Stimulated activated naive CD4-positive, alpha-beta T cell treated with Interleukin-2 at 50 U/mL for 16 hours (primary cell): ENCODE results near the gene EMX2.

Experiments
- DNase-seq: peaks from one replicate; lab custom pipeline; 2025; lab: John Stamatoyannopoulos, UW

Gene EMX2

DNA sequence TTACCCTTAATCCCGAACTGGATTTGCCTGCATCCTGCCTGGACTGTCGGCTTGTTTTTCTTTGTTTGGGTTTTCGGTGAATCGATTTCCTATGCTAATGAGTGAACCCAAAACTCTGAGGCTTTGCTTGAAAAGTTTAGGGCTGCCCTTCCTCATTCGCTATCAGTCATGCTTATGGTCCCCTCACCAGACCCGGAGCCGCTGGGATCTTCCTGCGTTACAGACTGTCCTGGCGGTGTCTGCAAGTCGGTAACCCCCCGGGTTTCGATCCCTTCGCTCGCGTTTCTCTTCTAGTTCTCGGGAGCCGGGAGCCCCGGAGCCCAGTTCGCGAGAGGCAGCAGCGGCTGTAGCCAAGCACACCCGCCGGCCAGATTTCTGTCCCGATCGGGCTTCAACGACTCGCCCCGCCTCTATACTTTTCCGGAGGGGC lies 2.2 kb downstream of the EMX2 start:
- DNase-seq, result no peak

DNA sequence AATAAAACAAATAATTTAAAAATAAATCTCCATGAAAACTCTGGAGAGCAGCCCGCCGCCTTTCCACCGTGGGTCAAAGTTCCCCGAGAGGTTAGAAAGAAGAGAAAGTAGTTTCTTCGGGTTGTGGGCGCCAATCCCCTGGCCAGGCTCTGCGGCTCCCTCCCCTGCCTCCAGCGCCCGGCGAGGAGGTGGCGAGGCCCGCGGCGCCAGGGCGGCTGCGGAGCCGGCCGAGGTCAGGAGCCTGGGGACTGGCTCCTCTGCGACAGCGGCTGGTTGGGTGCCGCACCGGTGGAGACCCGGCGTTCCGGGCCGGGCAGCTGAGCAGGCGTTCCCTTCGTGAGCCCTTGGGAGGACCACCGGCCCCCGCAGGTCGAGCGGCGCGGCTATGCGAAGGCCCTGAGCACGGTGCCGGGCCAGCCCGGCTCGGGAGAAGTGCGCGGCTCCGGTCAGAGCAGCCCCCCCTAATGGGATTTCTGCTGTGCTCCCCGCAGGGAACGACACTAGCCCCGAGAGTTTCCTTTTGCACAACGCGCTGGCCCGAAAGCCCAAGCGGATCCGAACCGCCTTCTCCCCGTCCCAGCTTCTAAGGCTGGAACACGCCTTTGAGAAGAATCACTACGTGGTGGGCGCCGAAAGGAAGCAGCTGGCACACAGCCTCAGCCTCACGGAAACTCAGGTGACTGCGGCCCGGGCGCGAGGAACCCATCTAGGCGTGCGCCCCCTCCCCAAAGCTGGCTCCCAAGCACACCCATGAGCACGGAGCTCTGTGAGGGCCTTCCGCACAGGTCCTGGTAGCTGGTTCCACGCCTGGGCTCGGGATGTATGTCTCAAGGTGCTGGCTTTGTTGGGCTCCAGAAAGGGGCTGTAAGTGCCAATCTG lies 2.8 kb downstream of the EMX2 start:
- no peak for DNase-seq

DNA sequence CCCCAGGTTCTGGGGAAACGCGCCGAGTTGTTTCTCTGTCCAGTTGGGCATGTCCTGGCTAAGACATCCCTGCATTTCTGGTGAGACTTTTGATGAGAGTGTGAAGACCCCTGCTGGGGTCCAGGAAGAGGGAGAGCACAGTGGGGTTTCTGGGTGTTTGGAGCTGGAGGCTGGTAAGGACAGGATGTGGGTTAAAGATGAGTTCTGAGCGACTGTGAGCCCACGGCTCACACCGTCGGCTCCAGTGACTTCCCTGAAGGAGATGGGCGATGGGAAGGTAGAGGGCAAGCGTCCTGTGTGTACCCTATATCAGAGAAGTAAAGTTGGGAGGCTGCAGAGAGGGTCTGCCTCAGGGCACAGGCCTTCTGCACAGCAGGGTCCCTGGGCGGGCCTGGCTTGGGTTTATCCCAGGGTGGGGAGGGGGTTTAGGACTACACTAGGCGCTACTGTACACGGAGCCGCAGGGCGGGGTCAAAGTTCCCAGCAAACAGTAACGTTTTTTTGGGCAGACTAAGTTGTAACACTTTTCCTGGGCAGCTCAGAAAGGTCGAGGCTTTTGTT lies 3.6 kb downstream of the EMX2 start:
- DNase-seq, result no peak

DNA sequence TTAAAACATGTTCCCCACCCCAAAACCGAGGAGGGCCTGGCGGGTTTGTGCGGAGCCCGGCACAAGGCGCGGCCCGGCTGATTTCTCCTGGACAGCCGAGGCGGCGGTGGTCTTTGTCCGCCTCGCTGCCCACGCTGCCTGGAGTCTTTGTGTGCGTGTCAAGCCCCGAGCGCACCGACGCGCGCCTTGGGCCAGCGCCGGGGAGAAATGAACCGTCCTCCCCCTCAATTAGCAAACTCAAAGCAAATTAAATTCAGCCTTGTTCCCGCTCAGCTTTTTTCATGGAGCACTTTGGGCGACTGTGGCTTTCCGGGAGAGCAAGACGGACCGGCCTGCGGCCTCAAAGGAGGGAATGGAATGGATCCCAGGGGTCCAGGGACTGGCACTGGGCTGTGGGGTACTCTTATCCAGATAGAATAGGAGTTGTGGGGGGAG lies 4.1 kb downstream of the EMX2 start:
- DNase-seq, result no peak

DNA sequence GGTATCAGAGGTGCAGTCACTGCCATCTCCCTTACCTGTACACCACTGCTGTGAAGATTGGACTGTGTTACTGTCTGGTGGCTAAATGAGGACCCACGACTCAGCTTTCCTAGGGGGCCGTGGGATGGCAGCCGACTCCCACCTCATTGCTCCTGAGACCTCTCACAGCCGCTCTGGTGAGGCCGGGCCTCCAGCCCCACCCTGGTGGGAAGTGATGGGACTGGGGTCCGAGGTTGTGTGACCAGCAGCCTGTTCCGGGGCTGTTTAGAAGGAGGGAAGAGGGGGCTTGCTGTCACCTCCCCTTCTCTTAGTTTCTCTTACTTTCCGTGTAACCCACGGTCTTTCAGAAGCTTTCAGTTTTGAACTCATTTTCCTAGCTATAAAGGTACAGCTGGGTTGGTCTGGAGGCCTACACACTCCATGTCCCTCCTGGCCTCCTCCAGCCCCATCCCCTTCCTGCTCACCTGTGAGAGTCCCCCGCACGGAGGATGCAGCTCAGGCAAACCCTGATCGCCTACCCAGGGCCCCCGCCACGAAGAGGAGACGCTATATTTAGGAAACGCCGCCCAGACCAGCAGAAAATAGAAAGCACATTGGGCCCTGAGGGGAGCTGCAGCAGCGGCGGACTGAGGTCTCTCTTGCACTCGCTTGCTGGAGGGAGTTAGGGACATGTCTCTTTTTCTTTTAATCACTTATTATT lies 4.6 kb downstream of the EMX2 start:
- no peak for DNase-seq

DNA sequence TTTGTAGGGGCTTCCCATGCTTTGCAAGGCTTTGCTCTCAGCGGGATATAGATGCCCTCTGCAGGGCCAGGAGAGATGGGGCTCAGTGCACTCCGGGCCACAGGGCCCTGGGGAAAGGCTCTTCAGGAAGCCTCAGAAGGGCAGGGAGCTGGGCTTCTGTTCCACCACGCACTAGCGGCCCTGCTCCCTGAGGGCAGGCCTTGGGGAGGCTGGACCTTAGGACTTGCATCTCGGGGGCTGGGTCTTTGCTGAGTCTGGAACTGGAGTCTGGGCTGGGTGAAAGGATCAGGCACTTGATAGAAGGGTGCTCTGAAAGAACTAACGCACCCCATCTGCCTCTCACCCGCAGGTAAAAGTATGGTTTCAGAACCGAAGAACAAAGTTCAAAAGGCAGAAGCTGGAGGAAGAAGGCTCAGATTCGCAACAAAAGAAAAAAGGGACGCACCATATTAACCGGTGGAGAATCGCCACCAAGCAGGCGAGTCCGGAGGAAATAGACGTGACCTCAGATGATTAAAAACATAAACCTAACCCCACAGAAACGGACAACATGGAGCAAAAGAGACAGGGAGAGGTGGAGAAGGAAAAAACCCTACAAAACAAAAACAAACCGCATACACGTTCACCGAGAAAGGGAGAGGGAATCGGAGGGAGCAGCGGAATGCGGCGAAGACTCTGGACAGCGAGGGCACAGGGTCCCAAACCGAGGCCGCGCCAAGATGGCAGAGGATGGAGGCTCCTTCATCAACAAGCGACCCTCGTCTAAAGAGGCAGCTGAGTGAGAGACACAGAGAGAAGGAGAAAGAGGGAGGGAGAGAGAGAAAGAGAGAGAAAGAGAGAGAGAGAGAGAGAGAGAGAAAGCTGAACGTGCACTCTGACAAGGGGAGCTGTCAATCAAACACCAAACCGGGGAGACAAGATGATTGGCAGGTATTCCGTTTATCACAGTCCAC lies 5.4 kb downstream of the EMX2 start:
- no peak for DNase-seq

DNA sequence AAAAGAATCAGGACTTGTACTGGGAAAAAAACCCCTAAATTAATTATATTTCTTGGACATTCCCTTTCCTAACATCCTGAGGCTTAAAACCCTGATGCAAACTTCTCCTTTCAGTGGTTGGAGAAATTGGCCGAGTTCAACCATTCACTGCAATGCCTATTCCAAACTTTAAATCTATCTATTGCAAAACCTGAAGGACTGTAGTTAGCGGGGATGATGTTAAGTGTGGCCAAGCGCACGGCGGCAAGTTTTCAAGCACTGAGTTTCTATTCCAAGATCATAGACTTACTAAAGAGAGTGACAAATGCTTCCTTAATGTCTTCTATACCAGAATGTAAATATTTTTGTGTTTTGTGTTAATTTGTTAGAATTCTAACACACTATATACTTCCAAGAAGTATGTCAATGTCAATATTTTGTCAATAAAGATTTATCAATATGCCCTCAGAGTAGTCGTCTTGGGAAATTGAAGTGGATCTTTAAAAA lies 6.6 kb downstream of the EMX2 start:
- no peak for DNase-seq

DNA sequence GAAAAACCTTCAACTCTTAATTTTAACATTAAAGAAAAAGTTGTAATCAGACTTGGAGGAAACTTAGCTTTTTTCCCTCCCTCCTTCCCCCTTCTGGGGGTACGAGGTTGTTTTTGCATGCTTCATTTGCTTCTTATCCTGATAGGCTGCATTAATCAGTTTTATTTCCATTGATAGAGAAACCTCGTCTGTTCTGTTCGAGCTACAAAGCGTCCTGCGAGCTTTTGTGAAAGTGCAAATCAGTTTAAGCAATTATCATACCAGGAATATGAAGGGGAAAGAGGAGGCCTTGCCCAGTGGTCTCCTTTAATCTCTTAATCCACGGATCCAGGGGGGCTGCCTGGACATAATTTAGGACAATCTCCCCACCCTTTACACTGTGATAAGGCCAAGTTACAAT lies 7.5 kb downstream of the EMX2 start:
- DNase-seq, result no peak

DNA sequence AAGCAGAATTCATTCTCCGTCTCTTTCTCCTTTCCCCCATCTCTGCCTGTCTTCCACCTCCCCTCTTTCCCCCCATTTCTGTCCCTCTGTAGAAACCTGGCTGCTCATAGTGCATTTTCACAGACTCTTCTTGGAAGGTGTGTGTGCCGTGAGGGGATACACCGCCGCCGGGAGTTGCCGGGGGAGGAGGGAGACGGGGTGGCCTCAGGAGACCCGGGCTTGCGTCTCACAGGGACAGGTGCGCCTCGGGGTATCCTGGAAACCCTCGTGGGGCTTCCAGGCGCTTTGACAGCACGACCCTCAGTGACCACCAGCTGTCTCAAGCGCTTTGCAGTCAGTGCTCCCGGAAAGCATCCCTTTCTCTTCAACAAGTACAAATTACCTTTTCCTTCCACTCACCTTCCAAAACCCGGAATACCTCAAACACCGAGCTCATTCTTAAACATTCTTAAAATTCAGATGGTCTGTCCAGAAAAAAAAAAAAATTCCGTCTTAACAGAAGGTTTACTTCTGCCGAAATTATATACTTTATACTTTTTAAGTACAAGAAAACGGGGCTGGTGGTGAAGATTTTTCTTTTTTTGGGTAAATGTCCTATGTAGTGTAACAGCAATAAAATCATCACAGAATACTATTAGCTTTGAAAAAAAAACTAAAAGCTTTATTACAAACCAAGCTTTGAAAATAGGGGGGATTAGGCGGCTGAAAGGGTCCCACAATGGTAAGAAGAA lies 8.2 kb downstream of the EMX2 start:
- DNase-seq, result no peak

DNA sequence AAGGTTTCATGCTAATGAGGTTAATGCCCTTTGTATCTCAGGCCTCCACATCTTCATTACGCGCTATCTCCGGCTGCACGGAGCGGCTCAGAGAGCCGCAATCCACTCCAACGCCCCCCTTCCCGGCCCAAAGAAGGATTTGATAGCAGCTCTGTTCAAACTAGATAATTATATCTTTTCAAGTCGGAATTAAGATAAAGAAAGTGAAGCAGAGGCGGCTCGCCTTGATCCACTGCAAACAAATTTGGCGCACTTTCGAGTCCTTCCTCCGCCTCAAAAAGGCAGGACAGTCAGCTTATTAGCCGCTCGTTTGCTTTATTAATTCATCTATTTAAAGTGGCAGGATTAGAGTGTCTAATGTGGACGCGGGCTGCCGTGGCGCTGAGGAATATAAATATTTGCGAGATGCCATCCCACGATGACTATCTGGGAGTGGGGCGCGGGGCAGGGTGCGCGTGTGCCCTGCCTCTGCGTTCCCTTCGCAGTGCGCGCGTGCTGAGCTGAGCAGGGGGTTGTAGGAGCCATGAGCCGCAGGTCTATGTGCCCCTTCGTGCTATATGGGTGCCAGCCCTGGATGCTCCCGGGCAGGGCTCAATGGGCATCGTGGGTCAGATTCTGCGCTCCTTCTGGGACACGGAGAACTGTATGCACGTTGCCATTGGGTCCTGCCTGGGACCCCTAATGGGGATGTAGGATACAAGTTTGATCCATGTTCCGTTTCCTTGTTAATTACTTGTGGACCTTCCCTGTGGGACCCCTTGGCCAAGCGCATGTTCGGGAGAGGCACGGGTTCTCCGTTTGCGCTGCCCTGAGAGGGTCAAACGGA lies 9.0 kb downstream of the EMX2 start:
- no peak for DNase-seq

DNA sequence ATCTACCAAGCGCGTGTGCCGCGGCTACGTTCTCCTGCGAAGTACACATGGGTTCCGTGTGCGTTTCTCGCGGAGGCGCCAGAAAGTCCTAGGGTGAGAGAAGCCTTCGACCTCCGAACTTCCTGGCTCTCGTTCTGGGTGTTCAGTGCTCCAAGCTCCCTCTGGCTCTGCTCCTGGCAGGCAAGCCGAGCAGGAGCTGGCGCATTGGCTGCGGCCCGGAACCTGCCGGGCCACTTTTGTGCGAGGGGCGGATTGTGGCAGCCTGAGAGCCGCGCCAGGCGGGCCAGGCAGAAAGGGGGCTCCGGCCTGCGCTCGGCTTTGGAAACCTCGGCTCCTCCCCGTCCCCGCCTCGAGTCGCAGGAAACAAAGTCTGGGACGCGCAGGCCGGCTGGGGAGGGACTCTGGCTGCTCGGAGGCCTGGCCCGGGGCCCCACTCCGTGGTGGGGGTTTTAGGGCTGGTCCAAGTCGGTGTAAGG lies 9.6 kb downstream of the EMX2 start:
- DNase-seq, result no peak

DNA sequence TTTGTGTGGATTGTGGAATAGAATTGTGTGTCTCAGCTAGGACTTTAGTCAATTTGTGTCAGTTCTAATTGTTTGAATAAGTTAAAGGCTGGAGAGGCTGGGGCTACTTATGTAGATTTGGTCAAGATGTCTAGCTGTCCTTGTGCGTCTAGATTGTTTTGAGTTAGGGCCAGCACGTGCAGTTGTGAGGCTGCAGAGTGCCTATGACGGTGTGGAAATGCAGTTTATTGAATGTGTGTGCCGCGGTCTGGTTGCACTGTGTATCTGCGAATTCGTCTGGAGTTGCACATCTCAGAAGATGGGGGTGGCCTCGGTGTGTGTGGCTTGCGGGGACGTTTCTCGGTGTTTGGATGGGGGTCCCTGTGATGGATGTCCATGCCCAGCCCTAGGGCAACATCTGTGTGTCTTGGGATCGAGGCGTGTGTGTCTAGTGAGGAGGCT lies 10.2 kb downstream of the EMX2 start:
- DNase-seq, result no peak

DNA sequence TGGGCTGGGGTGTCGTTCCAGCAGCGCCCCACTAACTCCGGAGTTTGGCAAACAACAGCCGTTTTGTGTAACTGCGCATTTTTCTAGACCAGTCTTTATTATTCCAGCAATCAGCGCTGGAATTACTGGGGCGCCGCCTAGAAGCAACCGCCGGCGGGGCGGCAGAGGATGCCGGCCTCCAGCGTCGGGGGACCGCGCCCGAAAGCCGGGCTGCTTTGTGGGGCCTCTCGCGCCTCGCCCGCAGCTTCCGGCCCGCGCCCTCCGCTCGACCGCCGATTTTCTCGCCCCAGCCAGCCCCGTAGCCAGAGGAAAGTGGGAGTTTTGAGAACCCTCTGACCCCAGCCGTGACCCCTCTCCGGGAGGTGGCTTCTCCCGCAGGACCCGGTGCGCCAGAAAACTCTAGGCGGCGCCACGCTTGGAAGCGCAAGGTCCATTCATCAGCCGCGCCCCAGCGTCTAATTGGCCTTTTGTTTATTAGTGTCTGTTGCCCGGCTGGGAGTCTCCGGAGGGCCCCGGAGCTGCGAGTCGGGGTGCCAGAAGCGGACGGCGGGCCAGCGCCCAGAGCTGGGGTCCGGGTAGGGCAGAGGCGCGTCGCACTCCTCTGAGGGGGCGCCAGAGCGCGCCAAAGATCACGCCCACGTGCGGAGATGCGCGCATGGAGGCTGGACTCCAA lies 10.7 kb downstream of the EMX2 start:
- DNase-seq, result no peak

DNA sequence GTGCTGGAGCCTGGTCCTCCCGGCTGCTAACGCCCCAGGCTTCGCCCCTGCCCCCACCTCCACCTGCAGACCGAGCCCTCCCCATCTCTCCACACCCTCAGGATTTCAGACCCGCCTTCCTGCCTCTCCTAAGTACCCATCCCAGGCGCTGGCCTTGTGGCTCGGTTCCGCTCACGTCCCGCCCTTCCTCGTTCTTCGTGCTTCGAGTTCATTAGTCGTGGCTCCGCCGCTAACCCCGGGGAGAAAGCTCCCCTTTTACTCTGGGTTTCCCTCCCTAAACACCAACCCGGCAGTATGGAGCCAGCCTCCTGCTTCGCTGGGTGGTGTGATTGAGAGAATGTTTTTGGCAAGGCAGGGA lies 11.2 kb downstream of the EMX2 start:
- DNase-seq, result no peak

DNA sequence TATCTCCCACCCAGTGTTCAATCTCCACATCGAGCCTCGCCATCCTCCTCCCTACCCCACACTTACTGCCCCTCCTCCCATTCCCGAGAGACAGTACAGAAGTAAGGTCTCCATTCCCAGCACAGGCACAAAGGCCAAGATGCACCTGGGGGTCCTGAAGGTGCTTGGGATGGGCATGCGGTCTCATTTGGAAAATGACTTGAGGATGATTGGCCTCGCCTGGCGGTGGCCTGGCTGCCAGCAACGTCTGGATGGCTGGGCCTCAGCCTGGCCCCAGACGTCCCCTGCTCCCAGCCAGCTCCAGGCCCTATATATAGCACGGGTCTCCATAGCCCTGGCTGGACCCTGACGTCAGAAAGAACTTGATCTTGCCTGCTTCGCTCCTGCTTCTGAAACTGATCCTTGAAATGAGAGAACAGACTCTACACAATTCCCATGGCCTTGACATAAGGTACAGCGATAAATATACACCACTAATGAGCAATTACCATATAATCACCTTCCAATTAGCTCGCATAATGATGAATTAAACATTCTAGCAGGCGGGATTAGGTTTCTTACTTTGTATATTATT lies 11.8 kb downstream of the EMX2 start:
- DNase-seq, result no peak

DNA sequence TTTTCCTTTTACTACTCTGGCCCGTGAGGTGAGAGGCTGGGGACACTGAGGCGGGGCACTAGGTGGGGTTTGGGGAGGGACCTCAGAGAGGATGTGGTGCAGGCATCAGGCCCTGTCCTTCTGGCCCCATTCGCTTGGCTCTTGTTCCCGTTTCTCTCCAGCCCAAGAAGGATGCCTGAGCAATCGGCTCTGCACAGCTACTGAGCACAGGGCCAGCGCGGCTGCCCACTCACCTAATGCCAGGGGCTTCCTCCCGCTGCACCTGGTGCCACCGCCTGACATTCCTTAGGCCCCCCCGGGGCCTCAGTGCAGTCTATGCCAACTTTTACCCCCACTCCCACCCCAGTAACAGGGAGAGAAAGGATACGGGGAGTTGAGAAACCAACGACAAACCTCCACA lies 12.5 kb downstream of the EMX2 start:
- DNase-seq, result no peak

DNA sequence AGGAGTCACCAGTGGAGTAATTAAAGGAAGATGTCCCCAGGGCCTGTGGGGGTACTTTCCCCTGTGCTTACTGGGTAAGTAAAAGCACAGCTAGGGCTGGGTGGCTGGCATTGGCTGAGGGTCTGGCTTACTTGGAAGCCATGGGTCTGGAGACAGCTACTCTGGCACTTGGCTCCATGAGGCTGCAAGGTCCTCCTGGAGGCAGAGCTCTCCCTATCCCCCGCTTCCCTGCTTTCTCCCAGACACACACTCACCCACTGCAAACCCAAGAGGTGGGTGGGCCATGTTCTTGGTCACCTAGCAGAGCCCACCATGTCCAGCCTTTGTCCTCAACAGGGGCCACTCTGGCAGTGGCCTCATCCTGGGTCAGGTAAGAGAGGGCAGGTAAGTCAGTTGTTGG lies 13.3 kb downstream of the EMX2 start:
- no peak for DNase-seq

DNA sequence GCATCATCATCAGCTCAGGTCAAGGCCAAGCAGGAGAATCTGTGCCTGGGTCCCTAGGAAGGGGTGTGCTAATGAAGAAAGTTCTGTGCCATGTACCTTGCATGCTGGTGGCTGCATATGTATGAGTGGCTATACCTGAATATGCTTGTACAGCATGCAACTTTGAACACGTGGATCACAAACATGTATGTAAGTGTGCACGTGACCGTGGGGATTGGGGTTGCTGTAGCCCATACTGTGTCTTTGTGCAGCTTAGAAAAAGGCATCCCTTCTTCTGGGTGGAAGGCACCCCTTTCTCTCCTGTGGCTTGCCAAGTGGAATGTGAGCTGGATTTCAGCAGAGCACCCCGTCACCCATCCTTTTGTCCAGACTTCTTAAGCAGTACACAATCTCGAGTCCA lies 13.8 kb downstream of the EMX2 start:
- no peak for DNase-seq

DNA sequence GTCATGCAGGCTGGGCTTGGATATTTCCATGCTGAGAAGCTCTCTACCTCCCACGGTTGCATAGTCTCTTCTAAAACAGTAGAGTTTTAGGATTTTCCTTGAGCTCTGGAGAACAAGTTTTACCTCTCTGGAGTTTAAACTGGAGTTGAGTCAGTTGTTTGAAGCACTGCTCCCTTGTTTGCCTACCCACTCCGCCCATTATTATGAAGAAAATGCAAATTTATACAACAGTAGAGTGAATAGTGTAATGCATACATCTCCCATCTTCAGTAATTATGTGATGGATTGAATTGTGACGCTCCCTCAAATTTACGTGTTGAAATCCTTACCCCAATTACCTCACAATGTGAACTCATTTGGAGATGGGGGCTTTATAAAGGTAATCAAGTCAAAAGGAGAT lies 17.2 kb downstream of the EMX2 start:
- no peak for DNase-seq
